Activated CD8-positive, alpha-beta memory T cell treated with anti-CD3 and anti-CD28 coated beads for 24 hours (primary cell): ENCODE measurements around the gene CPN1.
"Not testable (repeated sequence)": the region's sequence is repeated elsewhere in the genome, so short reads cannot be mapped to it uniquely, and the experiment has no call there.

Experiments used
- DNase-seq: peaks from one replicate; pipeline ENCODE4 v3.0.0-alpha.2; 2020

The CPN1 gene

DNA sequence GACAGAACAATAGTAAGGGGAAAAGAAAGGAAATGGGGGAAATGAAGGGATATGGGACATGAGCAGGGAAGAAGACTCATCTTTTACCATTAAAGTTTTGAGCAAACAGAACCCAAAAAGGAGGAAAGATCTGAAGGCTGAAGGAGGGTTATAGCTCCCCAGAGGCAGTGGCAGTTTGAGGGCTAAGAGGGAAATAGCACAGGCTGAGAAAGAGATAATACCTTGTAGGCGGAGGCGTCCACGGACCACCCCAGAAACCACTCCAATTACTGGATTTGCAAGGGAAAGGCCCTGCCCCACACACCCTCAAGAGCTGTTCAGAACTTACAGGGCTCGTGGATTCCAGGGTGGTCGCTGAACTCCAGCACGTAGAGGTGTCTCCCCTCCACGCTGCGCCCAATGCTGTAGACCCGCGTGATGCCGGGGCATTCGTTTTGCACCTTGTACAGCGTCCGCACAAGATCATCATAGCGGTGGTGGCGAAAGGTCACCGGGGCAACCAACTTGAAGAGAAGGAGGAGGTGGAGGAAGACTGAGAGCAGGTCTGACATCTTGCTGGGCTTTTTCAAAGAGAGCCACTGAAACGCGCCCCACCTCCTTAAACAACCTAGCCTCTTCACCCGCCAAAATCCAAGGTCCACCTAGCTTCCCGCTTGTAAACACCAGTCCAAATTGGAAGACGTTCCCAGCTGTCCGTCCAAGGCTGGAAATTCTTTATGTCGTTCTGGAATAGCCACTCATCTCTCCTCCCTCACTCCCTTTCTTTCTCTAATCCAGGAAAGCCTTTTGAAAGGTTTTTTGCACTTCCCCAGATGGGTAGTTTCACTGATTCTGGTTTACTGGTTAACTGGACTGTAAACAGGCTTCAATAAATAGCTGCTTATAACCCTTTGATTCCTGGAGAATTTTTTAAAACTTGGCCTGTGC, at the start of gene CPN1:
Gene CPN1, minus strand, starts transcription at position 795 of the 927 bp plus-strand sequence. Its CDS starts 244 bp downstream, at position 551.
- DNase-seq, result no peak

DNA sequence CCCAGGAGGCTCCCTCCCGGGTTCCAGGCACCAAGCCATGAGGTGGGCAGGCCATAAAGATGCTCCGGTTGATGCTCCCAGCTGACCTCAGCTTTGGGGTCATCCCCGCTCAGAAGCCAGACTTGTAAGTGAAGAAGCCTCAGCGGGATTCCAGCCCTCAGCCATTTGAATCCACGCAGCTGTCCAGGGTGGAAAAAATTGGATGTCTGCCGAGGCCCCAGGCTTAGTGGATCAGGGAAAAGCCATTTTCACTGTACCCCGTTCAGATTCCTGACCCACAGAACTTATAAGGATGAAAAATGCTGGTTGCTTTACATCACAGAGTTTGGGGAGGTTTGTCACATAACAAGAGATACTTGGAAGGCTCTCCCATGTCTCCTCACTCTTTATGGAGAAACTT, 49.2 kb upstream of the CPN1 start:
- no peak for DNase-seq

DNA sequence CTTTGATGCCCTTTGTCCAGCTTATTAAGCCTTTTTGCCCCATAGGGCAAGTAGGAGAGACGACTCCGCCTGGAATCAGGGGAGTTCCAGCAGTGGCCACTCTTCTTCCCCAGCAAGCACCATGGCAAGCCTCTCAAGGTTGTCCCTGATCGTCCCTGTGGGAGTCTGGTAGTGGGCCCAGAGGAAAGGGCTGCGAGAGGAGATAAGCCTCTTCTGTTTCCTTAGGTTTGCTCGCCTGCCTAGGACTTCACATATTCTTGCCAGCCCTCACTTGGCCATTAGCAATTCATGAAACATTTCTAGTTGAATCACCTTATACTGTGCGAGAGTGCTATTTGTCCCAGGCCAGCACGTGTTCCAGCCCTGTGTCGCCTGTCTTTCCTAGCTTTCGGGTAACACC, 47.8 kb upstream of the CPN1 start:
- DNase-seq, result no peak

DNA sequence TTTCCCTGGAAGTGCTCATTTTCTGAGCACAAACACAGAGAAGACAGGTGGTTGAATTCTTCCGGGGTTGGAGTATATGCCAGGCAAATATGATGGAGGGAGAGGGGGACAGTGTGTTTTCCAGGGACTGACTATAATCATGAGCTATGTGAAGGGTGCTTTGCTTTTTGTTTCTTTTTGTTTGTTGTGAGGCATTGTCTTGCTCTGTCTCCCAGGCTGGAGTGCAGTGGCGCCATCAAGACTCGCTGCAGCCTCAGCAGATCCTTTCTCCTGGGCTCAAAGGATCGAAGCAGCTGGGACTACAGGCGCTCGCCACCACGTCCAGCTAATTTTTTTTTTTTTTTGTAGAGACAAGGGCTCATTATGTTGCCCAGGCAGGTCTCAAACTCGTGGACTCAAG, 47.3 kb upstream of the CPN1 start:
- DNase-seq, result no peak

DNA sequence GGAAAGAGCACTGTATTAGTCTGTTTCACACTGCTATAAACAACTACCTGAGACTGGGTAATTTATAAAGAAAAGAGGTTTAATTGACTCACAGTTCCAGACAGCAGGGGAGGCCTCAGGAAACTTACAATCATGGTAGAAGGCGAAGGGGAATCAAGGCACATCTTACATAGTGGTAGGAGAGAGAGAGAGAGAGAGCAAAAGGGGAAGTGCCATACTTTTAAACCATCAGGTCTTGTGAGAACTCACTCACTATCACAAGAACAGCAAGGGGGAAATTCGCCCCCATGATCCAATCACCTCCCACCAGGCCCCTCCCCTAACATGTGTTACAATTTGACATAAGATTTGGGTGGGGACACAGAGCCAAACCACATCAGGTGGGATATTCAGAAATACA, 43.7 kb upstream of the CPN1 start:
- DNase-seq, result not testable (repeated sequence)

DNA sequence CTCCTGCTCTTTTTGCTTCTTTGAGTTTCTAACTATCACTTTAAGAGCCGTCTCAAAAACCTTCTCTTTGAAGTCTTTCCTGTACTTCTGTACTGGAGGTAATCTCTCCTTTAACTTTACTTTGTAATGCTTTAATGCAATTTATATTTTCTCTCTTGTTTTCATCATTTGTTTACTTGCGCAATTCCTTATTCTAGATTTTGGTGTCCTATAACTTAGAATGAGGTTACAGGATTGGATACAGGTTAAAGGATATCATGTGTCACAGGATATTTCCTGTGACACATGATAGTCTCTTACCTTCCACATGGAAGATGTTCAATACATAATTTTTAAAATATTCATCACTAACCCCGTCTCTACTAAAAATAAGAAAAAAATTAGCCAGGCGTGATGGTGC, 42.4 kb upstream of the CPN1 start:
- no peak for DNase-seq

DNA sequence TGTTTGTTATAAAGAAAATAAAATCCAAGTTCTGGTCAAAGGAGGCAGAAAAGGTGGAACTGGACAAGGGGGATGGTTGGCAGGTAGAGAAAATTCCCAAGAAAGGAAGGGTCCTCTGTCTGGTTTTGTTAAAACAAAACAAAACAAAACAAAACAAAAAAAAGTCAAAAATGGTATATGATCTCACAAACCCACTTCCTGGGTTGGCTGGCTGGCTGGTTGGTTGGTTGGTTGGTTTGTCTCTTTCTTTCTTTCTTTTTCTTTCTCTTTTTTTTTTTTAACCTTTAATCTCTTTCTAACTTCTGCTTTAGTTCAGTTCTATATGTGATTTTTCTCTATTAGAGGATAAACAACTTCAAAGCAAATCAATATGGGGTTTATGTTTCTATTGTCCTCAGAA, 41.1 kb upstream of the CPN1 start:
- no peak for DNase-seq

DNA sequence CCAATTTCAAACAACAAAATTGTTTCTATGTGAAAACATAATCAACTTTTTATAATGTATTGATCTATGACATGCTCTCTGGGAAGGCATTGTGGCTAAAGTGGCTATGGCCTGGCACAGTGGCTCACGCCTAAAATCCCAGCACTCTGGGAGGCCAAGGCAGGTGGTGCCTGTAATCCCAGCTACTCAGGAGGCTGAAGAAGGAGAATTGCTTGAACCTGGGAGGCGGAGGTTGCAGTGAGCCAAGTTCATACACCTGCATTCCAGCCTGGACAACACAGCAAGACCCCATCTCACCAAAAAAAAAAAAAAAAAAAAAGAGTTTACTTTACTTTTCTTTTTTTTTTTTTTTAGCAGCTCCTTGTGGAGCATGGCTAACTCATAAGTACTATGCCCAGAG, 38.9 kb upstream of the CPN1 start:
- DNase-seq, result no peak

DNA sequence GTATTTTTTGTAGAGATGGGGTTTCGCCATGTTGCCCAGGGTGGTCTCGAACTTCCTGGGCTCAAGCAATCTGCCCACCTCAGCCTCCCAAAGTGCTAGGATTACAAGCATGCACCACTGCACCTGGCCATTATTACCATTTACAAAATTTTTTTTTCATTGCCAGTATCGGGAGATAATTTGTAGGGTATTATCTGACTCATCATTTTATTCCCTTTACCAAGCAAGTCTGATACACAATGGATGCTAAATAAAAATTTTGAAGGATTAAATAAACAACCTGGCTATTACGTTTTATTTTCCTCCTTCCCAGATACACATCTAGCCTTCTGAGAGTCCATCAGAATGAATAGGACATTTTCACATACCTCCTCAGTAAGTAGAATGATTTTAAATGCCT, 38.1 kb upstream of the CPN1 start:
- DNase-seq, result no peak

DNA sequence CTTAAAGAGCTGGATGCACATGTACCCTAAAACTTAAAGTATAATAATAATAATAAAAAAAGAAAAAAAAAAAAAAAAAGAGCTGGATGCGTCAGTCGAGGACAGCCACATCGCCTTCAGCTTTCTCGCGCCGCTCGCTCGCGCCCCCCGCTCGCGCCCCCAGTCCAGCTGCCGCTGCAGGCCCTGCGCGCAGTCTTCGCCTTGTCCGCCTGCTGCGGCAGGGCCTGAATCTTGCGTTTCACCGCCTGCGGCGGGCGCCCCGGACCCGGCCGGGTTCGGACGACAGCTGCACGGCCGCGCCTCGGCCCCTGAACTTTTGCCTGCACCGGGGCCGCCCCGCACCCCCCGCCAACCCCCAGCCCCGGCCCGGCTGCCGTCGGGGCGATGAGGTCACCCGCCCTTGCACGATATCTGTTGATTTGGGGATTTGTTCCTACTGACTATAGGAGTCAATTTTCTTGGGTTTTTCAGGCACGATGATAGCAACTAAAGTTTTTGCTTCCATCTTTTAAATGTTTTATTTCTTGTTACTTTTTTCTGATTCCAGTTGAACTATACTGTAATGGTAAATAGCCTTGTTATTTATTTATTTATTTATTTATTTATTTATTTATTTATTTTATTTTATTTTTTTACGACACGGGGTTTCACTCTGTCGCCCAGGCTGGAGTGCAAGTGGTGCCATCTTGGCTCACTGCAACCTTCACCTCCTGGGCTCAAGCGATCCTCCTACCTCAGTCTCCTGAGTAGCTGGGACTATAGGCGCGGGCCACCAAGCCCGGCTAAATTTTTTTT, 33.5 kb upstream of the CPN1 start:
- no peak for DNase-seq

DNA sequence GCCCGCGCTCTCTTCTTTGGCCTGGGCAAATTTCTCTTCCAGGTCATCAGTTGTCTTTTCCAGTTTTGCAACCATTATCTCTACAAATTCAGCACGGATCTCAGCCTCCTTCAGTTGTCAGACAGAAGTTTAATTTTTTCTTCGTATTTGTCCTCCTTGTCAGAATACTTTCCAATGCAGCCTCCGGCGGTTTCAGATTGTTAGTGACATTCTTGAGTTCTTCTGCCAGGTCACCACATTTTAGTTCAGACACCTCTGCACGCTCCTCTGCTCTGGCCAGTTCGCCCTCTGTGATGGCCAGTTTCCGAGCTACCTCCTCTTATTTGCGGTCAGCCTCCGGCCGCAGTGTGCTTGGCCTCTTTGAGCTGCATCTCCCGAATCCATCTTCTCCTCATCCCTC, 32.8 kb upstream of the CPN1 start:
- no peak for DNase-seq

DNA sequence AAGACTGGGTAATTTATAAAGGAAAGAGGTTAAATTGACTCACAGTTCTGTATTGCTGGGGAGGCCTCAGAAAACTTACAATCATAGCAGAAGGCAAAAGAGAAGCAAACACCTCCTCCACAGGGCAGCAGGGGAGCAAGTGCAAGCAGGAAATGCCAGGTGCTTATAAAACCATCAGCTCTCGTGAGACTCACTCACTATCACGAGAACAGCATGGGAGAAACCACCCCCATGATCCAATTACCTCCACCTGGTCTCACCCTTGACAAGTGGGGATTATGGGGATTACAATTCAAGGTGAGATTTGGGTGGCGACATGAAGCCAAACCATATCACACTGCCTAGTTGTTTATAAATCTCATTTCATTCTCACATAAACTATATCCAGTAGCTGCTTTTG, 28.0 kb upstream of the CPN1 start:
- no peak for DNase-seq

DNA sequence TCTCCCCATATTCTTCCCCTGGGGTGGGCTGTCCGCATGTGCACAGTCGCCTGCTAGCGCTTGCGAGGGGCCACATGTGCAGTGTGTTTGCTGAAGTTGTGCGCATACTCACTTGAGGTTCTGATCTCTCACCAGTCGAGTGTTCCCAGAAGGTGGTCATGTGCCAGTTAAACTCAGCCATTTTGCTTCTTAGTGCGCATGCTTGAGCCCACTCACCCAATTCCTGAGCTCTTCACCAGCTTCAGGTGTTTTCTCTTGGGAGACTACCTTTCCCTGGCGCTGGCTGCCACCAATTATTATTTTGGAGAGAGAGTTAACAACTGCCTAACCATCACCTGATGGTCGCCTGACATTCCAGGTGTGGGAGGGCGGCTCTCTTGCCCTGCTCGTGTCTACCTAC, 25.2 kb upstream of the CPN1 start:
- no peak for DNase-seq

DNA sequence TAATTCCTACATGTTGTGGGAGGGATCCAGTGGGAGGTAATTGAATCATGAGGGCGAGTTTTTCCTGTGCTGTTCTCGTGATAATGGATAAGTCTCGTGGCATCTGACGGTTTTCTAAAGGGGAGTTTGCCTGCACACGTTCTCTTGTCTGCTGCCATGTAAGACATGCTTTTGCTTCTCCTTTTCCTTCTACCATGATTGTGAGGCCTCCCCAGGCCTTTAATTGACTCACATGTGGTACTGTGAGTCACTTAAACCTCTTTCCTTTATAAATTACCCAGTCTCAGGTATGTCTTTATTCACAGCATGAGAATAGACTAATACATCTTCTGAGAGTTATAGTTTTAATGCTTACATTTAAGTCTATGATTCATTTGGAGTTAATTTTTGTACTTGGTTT, 22.6 kb upstream of the CPN1 start:
- no peak for DNase-seq

DNA sequence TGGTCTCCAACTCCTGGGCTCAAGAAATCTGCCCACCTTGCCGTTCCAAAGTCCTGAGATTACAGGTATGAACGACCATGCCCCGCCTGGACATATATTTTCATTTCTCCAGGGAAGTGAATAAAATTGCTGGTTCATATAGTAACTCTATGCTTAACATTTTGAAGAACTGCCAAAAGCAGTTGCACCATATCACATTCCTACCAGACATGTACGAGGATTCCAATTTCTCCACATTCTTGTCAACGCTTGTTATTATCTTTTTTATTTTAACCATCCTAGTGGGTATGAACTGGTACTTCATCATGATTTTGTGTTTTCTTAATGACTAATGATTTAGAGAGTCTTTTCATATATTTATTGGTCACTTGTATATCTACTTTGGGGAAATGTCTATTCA, 21.9 kb upstream of the CPN1 start:
- DNase-seq, result no peak

DNA sequence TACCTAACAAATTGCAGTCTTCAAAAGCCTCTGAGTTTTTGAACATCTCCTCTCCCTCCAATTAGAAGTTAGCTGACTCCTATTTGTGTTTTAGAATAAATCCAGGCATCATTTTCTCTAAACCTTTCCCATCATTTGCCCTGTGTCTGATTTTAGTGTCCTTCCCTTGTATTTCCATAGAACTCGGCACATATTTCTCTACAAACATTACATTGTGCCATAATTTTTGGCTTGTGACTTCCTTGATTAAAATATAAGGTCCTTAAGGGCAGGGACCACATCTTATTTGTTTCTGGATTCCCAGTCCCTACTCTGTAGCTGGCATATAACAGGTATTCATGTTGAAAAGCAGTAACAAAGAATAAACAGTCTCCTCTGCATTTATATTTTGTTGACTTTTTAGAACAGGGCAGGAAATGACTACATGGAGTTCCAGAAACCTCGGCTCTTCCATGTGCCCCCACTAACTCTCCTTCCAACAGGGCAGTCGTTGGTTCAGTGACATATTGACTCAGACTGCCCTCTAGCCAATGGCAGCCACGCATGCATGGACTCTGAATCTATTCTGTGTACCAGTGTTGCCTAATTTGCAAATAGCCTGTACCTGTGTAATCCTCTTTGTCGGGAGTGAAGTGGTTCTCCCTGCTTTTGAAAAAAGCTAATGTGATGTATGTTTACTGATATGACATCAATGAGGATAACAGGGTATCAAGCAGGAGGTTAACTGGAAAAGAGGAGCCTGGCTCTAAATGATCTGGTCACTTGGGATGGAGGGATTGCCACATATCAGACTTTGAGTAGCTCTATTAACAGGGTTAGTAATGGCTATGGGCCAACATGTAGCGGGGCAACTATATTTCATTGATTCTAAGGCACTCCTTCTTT, 19.8 kb upstream of the CPN1 start:
- DNase-seq, result no peak

DNA sequence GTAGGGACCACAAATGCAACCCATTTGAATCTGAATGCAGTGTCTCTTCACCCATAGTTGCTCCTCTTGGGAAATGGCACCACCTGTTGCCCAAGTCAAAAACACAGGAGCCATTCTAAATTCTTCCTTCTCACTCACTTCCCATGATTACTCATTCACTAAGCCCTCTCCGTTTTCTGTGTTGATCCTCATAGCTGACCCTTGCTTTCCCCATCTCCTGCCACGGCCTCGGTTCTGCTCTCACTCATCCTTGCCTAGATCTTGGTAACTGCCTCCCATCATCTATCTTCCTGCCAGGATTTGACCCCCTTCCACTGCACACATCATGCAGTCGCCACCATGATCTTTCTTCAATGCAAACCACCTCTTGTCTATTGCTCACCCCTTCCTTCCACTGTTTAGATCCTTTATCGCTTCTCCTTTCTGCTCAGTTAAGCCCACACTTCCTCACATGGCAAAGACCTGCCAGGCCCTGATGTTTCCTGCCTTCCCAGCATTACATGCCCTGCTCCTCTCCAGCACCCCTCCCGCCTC, 19.0 kb upstream of the CPN1 start:
- no peak for DNase-seq

DNA sequence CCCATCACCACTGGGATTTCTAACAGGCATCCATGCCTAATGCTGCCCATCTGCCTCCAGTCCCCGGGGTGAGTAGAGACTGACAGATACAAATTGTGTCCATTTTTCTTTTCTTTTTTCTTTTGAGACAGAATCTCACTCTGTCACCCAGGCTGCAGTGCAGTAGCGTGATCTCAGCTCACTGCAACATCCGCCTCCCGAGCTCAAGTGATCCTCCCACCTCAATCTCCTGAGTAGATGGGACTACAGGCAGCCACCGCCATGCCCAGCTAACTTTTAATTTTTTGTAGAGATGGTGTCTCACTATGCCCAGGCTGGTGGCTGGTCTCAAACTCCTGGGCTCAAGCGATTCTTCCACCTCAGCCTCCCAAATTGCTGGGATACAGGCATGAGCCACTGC, 7.6 kb upstream of the CPN1 start:
- no peak for DNase-seq

DNA sequence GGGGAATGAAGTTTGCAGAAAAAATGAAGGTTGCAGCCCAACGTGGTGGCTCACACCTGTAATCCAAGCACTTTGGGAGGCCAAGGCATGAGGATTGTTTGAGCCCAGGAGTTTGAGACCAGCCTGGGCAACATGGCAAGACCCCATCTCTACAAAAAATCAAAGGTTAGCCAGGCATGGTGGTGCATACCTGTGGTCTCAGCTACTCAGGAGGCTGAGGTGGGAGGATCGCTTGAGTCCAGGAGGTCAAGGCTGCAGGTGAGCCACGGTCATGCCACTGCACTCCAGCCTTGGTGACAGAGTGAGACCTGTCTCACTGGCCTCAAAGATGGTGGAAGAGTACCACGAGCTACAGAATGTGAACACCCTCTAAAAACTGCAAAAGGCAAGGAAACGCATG, 5.0 kb upstream of the CPN1 start:
- DNase-seq, result not testable (repeated sequence)

DNA sequence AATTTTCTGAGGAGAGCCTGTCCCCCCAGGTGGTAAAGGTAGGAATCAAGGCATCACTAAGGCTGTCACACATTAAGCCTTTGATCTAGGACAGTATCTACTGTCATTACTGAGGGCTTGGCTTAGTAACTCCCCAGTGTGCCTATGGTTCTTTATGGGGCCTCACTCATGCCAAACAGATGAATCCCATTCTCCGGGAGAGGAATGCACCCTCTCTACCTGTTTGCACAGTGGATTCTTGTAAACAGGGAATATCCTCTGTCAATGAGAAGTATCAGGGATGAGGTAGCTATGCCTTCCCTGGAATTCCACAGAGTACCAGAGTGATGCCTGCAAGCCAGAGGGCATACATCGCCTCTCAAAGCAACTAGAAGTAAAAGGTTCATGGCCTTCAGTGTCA, 3.9 kb upstream of the CPN1 start:
- DNase-seq, result no peak

DNA sequence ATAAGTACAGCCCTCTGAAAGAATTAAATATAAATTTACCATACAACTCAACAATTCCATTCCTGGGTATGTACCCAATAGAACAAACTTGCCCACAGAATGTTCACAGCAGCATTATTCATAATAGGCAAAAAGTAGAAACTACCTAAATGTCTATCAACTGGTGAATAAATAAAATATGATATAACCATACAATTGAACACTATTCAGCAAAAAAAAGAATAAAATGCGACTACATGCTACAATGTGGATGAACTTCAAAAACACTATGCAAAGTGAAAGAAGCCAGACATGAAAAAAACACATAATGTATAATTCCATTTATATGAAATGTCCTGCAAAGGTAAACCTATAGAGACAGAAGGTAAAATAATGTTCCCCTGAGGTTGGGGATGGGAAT, 2.0 kb upstream of the CPN1 start:
- DNase-seq, result no peak

DNA sequence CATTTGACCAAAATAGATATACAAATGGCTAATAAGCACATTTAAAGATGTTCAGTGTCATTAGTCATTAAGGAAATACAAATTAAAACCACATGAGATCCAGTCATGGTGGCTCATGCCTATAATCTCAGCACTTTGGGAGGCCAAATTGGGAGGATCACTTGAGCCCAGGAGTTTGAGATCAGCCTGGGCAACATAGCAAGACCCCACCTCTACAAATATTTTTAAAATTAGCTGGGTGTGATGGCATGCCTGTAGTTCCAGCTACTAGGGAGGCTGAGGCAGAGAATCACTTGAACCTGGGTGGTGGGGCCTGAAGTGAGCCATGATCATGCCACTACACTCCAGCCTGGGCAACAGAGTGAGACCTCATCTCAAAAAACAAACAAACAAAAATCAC, 607 bp upstream of the CPN1 start:
- not testable (repeated sequence) for DNase-seq

DNA sequence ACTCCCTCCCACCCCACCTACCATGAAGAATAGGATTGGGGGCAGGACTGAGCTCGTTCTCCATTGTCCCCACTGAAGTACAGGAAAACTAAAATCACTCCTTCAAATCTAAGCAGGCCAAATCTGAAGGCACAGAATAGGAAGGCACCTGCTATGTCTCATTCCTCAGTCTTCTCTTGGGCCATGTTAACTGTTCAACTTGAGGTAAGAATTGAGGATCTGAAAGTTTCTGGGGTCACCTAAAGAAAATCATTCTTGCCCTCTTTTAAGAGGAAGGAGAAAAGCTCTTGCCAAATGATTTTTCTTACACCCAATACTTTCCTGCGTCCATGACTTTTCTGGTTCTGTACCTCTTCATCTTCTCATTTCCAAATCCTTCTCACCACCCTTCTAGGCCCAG, 4.9 kb downstream of the CPN1 start:
- no peak for DNase-seq
